HG02840 (cell line): ENCODE data around the gene FAM168A.

Experiments
- ATAC-seq: cut with Tn5 transposase; IDR thresholded peaks from one replicate; pipeline ENCODE4 v1.9.1; 2021; ENCODE audit warnings: mild to moderate bottlenecking, moderate library complexity, moderate number of reproducible peaks; ENCODE audit not compliant: unreplicated experiment, low FRiP score

The FAM168A gene, protein sequence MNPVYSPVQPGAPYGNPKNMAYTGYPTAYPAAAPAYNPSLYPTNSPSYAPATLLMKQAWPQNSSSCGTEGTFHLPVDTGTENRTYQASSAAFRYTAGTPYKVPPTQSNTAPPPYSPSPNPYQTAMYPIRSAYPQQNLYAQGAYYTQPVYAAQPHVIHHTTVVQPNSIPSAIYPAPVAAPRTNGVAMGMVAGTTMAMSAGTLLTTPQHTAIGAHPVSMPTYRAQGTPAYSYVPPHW

GRCh38 chr11:73597956-73598718, at the start of gene FAM168A:
Gene FAM168A, minus strand, starts transcription at chr11:73598112. Its CDS starts 129,638 bp downstream, at chr11:73468474.
- peak; percentile 89 for ATAC-seq

GRCh38 chr11:73647459-73648100, 49.7 kb upstream of the FAM168A start:
- no peak for ATAC-seq

DNA sequence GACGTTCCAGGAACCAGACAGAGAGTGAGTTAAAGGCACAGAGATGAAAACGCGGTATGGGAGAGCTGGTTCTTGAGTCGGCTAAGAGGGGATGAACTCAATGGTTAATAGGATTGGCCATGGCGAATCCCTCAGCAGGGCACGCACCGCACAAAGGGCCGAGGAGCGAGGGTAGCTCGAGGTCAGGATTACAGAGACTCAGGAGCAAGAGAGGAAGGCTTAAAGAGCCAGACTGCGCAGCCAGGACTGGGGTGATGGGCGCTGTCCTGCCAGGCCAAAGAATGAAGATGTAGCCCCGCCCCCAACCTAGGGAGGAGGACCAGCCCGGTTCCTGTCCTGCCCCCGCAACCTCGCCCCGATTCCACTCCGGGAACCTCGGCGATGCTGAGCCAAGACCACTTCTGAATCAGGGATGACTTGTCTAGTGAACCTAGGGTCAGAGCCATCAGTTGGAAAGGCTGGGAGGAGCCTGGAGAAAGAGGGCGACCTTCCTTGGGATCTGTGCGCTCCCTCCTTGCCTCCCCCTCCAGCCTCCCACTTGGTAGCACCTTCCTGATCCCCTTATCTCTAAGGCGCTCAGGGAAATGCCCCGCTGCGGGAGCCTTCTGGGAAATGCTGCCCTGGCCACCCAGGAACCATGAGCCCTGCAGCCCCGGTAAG, 48.2 kb upstream of the FAM168A start, which contains the start of gene PLEKHB1:
Gene PLEKHB1 (plus strand): TSS at position 610 of the 660 bp plus-strand sequence. CDS start 28 bp downstream, at position 638.
- no peak for ATAC-seq

DNA sequence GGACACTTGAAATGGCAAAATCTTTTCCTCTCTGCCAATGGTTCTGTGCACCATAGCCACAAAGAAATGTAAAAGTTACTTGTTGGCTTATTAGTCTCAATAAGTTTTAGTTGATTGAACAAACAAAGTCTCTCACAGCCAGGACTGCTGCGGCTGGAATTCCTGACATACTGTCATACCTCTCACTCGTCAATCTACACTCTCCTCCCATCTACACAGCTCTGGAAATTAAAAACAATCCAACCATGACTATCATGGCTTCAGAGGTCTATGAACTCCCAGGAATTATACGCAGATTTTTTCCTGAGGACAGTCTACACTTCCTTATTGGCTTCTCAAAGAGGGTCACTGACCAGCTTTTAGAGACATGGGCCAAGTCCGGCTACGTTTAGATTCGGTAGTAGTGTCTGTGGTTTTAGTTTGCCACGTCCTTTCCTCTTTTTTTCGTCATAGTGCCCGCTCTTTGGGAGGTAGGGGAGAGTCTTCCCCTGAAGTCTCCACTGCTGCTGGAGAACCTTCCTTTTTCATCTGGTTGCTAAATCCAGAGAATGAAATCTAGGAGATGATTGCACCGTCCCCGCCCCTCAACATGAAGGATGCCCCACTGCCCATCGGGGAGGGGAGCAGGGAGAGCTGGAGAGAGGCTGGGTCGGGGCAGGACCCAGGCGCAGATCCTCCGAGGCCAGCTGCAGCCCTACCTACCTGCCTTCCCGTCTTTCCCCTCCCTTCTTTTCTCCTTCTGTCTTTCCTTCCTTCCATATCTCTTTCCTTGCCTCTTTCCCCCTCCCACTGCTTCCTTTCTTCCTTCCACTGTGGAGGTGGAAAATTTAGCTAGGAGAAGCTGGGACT, 47.4 kb upstream of the FAM168A start:
- ATAC-seq, result no peak

- ATAC-seq, result no peak
These were observed 43.8 kb upstream of the FAM168A start for GRCh38 chr11:73641668-73642067.

- no peak for ATAC-seq
These were observed 42.7 kb upstream of the FAM168A start for GRCh38 chr11:73640592-73640991.

- no peak for ATAC-seq
These were observed 39.1 kb upstream of the FAM168A start for GRCh38 chr11:73637012-73637411.

DNA sequence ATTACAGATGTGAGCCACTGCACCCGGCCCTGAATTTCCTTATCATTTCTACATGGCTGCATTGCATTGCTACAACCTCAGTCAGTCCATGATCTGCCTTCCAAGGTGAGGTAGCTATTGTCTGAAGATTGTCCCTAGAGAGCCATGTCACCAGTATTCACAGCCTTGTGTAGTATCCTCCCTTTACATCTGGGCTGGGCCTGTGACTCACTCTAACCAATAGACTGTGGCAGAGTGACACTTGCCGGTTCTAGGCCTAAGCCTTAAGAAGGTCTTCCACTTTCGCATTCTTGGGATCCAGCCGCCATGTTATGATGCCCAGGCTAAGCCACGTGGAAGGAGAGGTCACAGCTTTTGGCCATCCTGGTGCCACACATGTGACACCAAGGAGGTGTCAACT, 38.3 kb upstream of the FAM168A start:
- no peak for ATAC-seq

- ATAC-seq, result no peak
These were observed 37.8 kb upstream of the FAM168A start for GRCh38 chr11:73635721-73636120.

GRCh38 chr11:73633999-73634398, 36.1 kb upstream of the FAM168A start:
- no peak for ATAC-seq

GRCh38 chr11:73632996-73633395, 35.1 kb upstream of the FAM168A start:
- ATAC-seq, result no peak

- no peak for ATAC-seq
These were observed 32.0 kb upstream of the FAM168A start for GRCh38 chr11:73629907-73630306.

DNA sequence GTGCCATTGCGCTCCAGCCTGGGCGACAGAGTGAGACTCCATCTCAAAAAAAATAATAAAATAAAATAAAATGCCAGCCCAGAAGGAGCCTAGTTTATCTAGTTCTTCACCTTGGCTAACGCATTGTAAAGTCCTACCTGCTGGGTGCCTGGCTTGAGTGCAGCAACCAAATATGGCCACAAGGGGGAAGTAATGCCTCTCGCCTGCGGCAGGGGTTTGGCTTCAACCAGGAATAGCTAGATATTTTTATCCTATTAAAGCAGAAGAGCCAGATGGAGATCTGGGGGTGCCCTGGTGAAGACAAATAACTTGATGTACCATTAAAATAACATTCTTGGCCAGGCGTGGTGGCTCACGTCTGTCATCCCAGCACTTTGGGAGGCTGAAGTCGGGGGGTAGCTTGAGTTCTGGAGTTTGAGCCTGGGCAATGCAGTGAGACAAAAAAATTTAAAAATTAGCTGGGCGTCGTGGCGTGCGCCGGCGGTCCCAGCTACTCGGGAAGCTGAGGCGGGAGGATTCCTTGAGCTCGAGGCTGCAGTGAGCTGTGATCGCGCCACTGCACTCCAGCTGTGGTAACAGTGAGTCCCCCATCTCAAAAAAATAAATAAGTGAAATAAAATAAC, 27.9 kb upstream of the FAM168A start:
- ATAC-seq, result no peak

GRCh38 chr11:73623686-73624085, 25.8 kb upstream of the FAM168A start:
- no peak for ATAC-seq

- no peak for ATAC-seq
These were observed 25.1 kb upstream of the FAM168A start for GRCh38 chr11:73622926-73623593.

DNA sequence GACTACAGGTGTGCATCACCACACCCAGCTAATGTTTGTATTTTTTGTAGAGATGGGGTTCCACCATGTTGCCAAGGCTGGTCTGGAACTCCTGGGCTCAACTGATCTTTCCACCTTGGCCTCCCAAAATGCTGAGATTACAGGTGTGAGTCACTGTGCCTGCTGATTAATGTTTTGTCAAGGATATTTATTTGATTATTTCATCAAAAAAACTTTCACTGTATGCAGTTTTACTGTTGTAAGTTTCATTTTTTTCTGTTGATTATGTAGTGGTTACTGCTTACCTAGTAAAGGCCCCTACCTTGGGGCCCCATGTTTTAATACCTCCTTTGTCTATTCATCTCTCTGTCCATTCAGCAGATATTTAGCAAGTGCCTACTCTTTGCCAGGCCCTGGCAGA, 16.7 kb upstream of the FAM168A start:
- ATAC-seq, result no peak

DNA sequence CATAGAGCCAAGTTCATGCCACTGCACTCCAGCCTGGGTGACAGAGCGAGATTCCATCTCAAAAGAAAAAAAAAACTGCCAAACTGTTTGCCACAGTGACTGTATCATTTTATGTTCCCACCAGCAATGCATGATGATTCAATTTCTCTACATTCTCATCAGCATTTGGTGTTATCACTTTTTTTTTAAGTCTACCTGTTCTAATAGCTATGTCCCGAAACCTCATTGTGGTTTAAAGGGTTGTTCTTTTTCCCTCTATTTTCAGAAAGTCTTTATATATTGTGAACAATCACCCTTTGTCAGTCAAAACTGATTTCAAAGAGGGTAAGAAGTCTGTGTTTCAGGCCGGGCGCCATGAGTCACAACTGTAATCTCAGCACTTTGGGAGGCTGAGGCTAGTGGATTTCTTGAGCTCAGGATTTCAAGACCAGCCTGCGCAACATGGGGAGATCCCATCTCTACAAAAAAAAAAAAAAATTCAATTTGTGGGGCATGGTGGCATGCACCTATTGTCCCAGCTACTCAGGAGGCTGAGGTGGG, 14.8 kb upstream of the FAM168A start:
- no peak for ATAC-seq

DNA sequence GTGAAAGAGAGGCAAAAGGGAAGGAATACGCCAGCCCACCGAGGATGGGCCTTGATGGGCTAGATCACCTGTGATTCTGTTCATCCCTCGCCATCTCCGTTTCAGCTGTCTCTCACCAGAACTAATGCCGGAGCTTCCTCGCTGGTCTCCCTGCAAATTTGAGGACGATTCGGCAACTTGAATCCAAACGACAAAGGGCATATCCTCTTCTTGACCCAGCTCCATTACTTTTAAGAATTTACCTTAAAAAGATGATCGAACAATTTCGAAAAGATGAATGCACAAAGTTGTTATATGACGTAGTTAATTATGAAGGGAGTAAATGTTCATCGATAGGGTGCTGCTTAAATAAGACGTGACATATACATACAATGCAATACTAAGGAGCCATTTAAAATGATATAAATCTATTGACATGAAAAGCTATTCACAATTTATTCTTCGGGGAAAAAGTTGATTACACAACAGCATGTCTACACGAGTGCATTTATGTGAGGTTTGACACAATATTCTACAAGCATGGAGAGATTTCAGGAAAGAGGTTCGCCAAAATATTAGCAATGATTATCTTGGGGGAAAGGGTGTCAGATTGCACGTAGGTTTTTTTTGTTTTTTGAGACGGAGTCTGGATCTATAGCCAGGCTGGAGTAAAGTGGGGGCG, 937 bp upstream of the FAM168A start:
- no peak for ATAC-seq
